Adrenal gland (tissue), 5 donors: ENCODE data around the gene LHFPL6.
A peak's percentile ranks its signal among the peaks of the same experiment; 100 is the strongest.

ENCODE experiments used
- POLR2A ChIP-seq, 2 donors: fragments of 450-650 bp; IDR thresholded peaks; one replicate each; pipeline ENCODE4 v1.6.1; 2017; ENCODE audit warnings: antibody characterized with exemption in 2 of 2, mild to moderate bottlenecking in 2 of 2, moderate library complexity in 1 of 2
- TF ChIP-seq, protein P1 (sequence below), 6 experiments: fragments of 450-650 bp in 4 of 6; fragments of 200-600 bp in 2 of 6; sonication (generic) in 1 of 6; IDR thresholded peaks; 1 replicate in 5 of 6; 2 replicates in 1 of 6; pipeline versions ENCODE4 v1.5.1 to v1.8.0; 2016 to 2021; ENCODE audit warnings: antibody characterized with exemption in 6 of 6, mild to moderate bottlenecking in 2 of 6, moderate library complexity in 1 of 6
- donor health status: DM: no; HTN: no; CAD: no.

DNA sequence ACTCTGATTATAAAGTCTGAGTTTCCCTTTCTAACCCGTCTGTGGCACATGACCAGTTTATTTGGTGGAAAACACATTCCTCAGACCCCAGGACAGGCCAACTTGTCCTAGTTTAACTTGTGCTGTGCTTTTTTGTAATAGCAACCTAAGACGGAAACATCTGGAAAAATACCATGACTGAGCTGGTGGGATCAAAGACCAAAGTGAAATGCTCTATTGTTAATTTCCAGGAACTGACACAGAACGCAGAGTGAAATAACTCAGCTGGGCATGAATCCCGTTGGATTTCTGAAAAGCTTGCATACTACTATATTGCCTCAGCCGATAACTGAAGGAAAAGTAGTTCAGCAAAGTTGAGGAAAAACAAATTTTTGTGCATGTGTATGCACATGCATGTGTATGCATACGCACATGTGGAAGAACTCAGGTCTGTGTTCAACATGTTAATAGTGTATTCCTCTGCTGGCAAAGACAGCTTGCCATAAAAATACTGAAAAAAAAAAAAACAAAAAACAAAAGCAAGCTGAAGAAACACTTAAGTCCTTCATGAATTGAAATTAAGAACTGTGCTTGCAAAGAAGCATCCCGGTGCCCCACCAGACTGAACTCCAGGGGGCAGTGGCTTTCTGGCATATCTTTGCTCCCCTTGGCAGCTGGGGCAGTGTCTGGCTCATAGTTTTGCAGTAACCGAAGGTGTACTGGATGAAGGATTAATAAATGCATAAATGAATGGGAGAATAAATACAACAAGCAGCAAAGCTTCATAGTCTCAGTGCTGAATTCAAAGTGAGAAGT, 187.8 kb downstream of the LHFPL6 start:
- TF ChIP-seq, protein P1, sequence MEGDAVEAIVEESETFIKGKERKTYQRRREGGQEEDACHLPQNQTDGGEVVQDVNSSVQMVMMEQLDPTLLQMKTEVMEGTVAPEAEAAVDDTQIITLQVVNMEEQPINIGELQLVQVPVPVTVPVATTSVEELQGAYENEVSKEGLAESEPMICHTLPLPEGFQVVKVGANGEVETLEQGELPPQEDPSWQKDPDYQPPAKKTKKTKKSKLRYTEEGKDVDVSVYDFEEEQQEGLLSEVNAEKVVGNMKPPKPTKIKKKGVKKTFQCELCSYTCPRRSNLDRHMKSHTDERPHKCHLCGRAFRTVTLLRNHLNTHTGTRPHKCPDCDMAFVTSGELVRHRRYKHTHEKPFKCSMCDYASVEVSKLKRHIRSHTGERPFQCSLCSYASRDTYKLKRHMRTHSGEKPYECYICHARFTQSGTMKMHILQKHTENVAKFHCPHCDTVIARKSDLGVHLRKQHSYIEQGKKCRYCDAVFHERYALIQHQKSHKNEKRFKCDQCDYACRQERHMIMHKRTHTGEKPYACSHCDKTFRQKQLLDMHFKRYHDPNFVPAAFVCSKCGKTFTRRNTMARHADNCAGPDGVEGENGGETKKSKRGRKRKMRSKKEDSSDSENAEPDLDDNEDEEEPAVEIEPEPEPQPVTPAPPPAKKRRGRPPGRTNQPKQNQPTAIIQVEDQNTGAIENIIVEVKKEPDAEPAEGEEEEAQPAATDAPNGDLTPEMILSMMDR (IDR thresholded peaks at IDR 0.05) = peak; percentile 19 to 58 (median 50)
- no peak for TF ChIP-seq POLR2A (IDR thresholded peaks at IDR 0.05)
